Pancreas (tissue), 10 donors: Measurements from ENCODE around the gene OR6B3. TPM values are rescaled to one million over a fixed set of nuclear protein-coding genes. Genes with fewer than 3 reads are reported as not detected.

Experiments used
- ATAC-seq, 4 donors: fragments of 200-7000 bp; cut with Tn5 transposase; one replicate each; pipeline versions ENCODE4 v1.8.0 to v1.9.1; 2020; ENCODE audit warnings: mild to moderate bottlenecking in 4 of 4, moderate library complexity in 4 of 4
- DNase-seq, 6 donors: peaks; one replicate each; pipeline ENCODE4 v3.0.0-alpha.2; 2020
- FAIRE-seq: peaks from 2 replicates; lab custom pipeline; 2012; peaks lifted over from hg19 to GRCh38; lab: Jason Lieb, UNC
- H3K27ac ChIP-seq, 4 donors: fragments of 200-600 bp; sonication (generic); 1 replicate in 3 of 4; 2 replicates in 1 of 4; pipeline versions ENCODE4 v1.5.0 to v1.8.0; 2020
- H3K27me3 ChIP-seq, 4 donors: fragments of 200-600 bp; one replicate each; pipeline ENCODE4 v1.8.0; 2021
- H3K36me3 ChIP-seq, 3 donors: fragments of 200-600 bp; sonication (generic) in 1 of 3; one replicate each; pipeline versions ENCODE4 v1.5.0 to v1.8.0; 2020 to 2021
- H3K4me1 ChIP-seq, 3 donors: fragments of 200-600 bp; one replicate each; pipeline ENCODE4 v1.8.0; 2021
- H3K4me3 ChIP-seq, 4 donors: fragments of 200-600 bp; sonication (generic) in 2 of 4; one replicate each; pipeline versions ENCODE4 v1.5.0 to v1.8.0; 2020 to 2021
- H3K9me3 ChIP-seq, 4 donors: fragments of 200-600 bp; one replicate each; pipeline ENCODE4 v1.8.0; 2021
- whole genome bisulfite sequencing, 2 donors: extraction: QIAGEN DNeasy Blood & Tissue Kit; methylation state at CpG; one replicate each; pipeline ENCODE4 v1.1.7; 2013; 5-methylcytosine and 5-hydroxymethylcytosine counted together
- intact Hi-C, 3 donors: fragments of 100-400 bp; cut with DNase I; formaldehyde crosslinking; loops; one replicate each; pipeline versions ENCODE4 v1.11.1 to v1.14.2; 2022
- polyA plus RNA-seq, 2 donors: library from polyadenylated mRNA; stranded (reverse); fragments of 200-250 nt; gene quantifications; one replicate each; pipeline ENCODE4 v1.2.3, GENCODE V29; 2013
- total RNA-seq, 6 donors: library from RNA; stranded (reverse); fragmentation: NEBNext Ultra II Directional in 4 of 6; extraction: Animal tissue kit (Norgen Biotek cat#: 25700) in 4 of 6; gene quantifications; one replicate each; pipeline versions ENCODE4 v1.2.1 to v1.2.4, GENCODE V29; 2021 to 2023
- TF ChIP-seq, protein P1 (sequence below), 4 donors: fragments of 200-600 bp; sonication (generic) in 3 of 4; IDR thresholded peaks; one replicate each; pipeline versions ENCODE4 v1.5.0 to v1.8.0; 2021; ENCODE audit warnings: antibody characterized with exemption in 4 of 4
- donor health status: healthy with polysubstance abuse.
- donor health status: DM: no; HTN: no; CAD: no; lungs with moderate emphysema.
- donor health status: DM: no; HTN: no; CAD: no.
- donor health status: control.
- donor health status: control.
- donor health status: Bipolar disorder and iron deficiency.
- donor health status: DM: yes; HTN: yes; CAD: no.
- donor health status: DM: no; HTN: no; CAD: no.
- donor health status: DM: no; HTN: no; CAD: no.
- donor health status: DM: yes; HTN: yes; CAD: no.

OR6B3 gene
- total and polyA plus RNA-seq, 8 donors = 0.09 TPM; not detected in 7

DNA sequence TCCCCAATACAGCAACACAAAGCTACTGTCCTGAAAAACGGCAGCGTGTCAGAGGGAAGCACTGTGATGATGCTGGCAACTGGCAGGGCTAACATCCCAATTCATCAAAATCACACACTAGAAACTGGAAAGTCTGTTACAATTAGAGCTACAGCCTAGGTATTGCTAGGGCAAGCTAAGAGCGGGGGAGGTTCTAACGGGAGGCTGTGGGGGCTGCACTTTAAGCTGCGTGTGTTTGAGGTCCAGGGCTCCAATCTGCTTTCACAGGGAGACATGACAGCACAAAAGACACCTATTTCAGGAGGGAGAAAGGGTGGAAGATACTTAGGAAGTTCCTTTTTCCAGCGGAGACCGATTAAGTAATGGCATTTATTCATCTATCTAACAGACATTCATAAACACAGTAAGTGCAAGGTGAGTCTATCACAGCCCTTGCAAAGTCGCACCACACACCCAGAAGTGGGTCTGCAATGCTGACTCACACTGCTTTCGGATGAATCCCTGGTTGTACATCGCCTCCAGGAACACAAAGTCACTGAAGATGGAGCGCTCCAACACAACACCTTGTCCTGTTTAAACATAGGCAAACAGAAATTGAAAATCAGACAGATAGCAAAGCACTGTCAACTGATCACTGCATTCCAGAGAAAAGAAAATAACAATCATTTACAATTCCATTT lies 35.1 kb downstream of the OR6B3 start:
- TF ChIP-seq, protein P1, sequence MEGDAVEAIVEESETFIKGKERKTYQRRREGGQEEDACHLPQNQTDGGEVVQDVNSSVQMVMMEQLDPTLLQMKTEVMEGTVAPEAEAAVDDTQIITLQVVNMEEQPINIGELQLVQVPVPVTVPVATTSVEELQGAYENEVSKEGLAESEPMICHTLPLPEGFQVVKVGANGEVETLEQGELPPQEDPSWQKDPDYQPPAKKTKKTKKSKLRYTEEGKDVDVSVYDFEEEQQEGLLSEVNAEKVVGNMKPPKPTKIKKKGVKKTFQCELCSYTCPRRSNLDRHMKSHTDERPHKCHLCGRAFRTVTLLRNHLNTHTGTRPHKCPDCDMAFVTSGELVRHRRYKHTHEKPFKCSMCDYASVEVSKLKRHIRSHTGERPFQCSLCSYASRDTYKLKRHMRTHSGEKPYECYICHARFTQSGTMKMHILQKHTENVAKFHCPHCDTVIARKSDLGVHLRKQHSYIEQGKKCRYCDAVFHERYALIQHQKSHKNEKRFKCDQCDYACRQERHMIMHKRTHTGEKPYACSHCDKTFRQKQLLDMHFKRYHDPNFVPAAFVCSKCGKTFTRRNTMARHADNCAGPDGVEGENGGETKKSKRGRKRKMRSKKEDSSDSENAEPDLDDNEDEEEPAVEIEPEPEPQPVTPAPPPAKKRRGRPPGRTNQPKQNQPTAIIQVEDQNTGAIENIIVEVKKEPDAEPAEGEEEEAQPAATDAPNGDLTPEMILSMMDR (IDR thresholded peaks at IDR 0.05) = no peak
- Histone ChIP-seq H3K36me3 (peaks cover 3 to 52% (median 14%) of the 10 kb centered on the region in 3 donors), H3K27ac (no peak overlapping the region), H3K4me3 (no peak overlapping the region), H3K9me3 (no peaks in the 10 kb centered on the region), H3K4me1 (peaks cover 0 to 3% (median under 1%) of the 10 kb centered on the region in 3 donors), H3K27me3 (no peaks in the 10 kb centered on the region)
- FAIRE-seq (no peak), DNase-seq (no peak), ATAC-seq (no peak)
- intact Hi-C loops = no loop called here
- WGBS, 2 donors = 90 to 93% methylated on average over 11 of the region's 11 CpGs

GRCh38 chr2:240014327-240014726 lies 39.0 kb downstream of the OR6B3 start:
- intact Hi-C loops = no loop called here
- no peak for FAIRE-seq
- no peak for ATAC-seq

GRCh38 chr2:240013343-240013742 lies 40.0 kb downstream of the OR6B3 start:
- Histone ChIP-seq H3K27me3 (no peaks in the 10 kb centered on the region), H3K4me1 (no peaks in the 10 kb centered on the region), H3K27ac (no peak overlapping the region), H3K9me3 (no peaks in the 10 kb centered on the region), H3K4me3 (no peak overlapping the region), H3K36me3 (peaks cover 3 to 64% (median 4%) of the 10 kb centered on the region in 3 donors)
- TF ChIP-seq, protein P1 (IDR thresholded peaks at IDR 0.05) = no peak
- 94 to 96% methylated on average over 1 of the region's 1 CpG for WGBS, 2 donors
- ATAC-seq (no peak), FAIRE-seq (no peak), DNase-seq (no peak)
- intact Hi-C loops = no loop called here

More at GRCh38 chr2:240014327-240014726, 39.0 kb downstream of the OR6B3 start:
- DNase-seq = no peak
- TF ChIP-seq, protein P1 (IDR thresholded peaks at IDR 0.05) = no peak
- no peak overlapping the region for H3K4me3 ChIP-seq
- H3K27ac ChIP-seq = no peak overlapping the region
- peaks cover 3 to 65% (median 6%) of the 10 kb centered on the region in 3 donors for H3K36me3 ChIP-seq
- no peaks in the 10 kb centered on the region for H3K27me3 ChIP-seq
- no peaks in the 10 kb centered on the region for H3K9me3 ChIP-seq
- WGBS, 2 donors = 92 to 97% methylated on average over 9 of the region's 9 CpGs
- no peaks in the 10 kb centered on the region for H3K4me1 ChIP-seq

DNA sequence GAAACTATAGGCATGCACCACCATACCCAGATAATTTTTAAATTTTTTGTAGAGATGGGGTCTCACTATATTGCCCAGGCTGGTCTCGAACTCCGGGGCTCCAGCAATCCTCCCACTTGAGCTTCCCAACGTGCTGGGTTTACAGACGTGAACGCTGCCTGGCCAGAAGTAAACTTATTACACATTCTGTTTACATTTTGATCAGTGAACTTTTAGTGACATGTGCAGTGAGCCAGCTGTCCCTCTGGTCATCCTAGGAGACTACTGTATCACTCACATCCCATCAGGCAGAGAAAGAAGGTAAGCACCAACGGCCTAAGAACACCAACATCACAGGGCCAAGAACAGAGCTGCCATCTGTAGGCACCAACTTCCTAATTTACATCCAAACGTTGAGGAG lies 50.3 kb downstream of the OR6B3 start:
- intact Hi-C loops = no loop called here
- ATAC-seq = no peak

More for the DNA sequence above, 50.3 kb downstream of the OR6B3 start:
- H3K27me3 ChIP-seq = no peaks in the 10 kb centered on the region
- H3K27ac ChIP-seq = no peak overlapping the region
- TF ChIP-seq, protein P1 (IDR thresholded peaks at IDR 0.05) = no peak
- H3K4me1 ChIP-seq = no peaks in the 10 kb centered on the region
- peaks cover 0 to 64% (median 9%) of the 10 kb centered on the region in 3 donors for H3K36me3 ChIP-seq
- no peak overlapping the region for H3K4me3 ChIP-seq
- FAIRE-seq (no peak), DNase-seq (no peak)
- H3K9me3 ChIP-seq = no peaks in the 10 kb centered on the region
- WGBS, 2 donors = 74 to 76% methylated on average over 7 of the region's 7 CpGs
